SK-N-SH (cell line): ENCODE measurements around the gene C14orf119. TPM values are rescaled to one million over a fixed set of nuclear protein-coding genes. Genes with fewer than 3 reads are reported as not detected.

Experiments used
- CTCF ChIA-PET: fragments of 300-600, 350-600 bp; formaldehyde crosslinking; extraction: SDS; loops from one replicate; lab custom pipeline; 2021; lab: Yijun Ruan, JAX
- POLR2A ChIA-PET: fragments of 350-600 bp; sonication (Branson Sonifier 250); formaldehyde crosslinking; extraction: SDS; loops from one replicate; lab custom pipeline; 2020; ENCODE audit warnings: antibody characterized with exemption, inconsistent platforms; lab: Yijun Ruan, JAX
- DNase-seq: peaks from one replicate; pipeline ENCODE4 v3.0.0; 2012
- H2AFZ ChIP-seq: fragments of 200-600 bp; sonication (generic); 2 replicates; pipeline ENCODE4 v1.8.1; 2016; ENCODE audit warnings: antibody characterized with exemption, mild to moderate bottlenecking, low read depth
- H3F3A ChIP-seq: fragments of 200-600 bp; sonication (generic); replicated peaks from 2 replicates; pipeline ENCODE3; 2016; ENCODE audit warnings: antibody characterized with exemption, mild to moderate bottlenecking; ENCODE audit not compliant: insufficient read depth
- H3K27ac ChIP-seq, 2 experiments: fragments of 200-500 bp in 1 of 2; fragments of 200-600 bp in 1 of 2; sonication (Bioruptor generic) in 1 of 2; sonication (generic), shearing (Covaris generic) in 1 of 2; 2 replicates each; pipeline versions ENCODE4 v1.5.1 to v1.6.1; 2014 to 2016; ENCODE audit warnings: low read depth in 2 of 2, inconsistent platforms in 1 of 2, low read length in 1 of 2, mild to moderate bottlenecking in 1 of 2, mixed read lengths in 1 of 2
- H3K27me3 ChIP-seq: fragments of 200-600 bp; sonication (generic), shearing (Covaris generic); 2 replicates; pipeline ENCODE4 v1.6.1; 2016; ENCODE audit warnings: mixed run types; ENCODE audit not compliant: insufficient read depth
- H3K36me3 ChIP-seq, 2 experiments: fragments of 200-500 bp in 1 of 2; fragments of 200-600 bp in 1 of 2; sonication (Bioruptor generic) in 1 of 2; sonication (generic) in 1 of 2; replicated peaks in 1 of 2; 2 replicates each; pipeline versions ENCODE3 to v1.5.1; 2014 to 2016; ENCODE audit warnings: low read length in 1 of 2, mild to moderate bottlenecking in 1 of 2; ENCODE audit not compliant: insufficient read depth in 2 of 2, control insufficient read depth in 1 of 2
- H3K4me1 ChIP-seq, 2 experiments: fragments of 200-500 bp in 1 of 2; fragments of 200-600 bp in 1 of 2; sonication (Bioruptor generic) in 1 of 2; sonication (generic), shearing (Covaris generic) in 1 of 2; 2 replicates each; pipeline versions ENCODE4 v1.5.1 to v1.6.1; 2014 to 2016; ENCODE audit warnings: low read depth in 1 of 2, low read length in 1 of 2, mixed run types in 1 of 2; ENCODE audit not compliant: insufficient read depth in 2 of 2, control insufficient read depth in 1 of 2
- H3K4me2 ChIP-seq: fragments of 200-600 bp; sonication (generic), shearing (Covaris generic); 2 replicates; pipeline ENCODE4 v1.6.1; 2017; ENCODE audit warnings: mixed run types
- H3K4me3 ChIP-seq, 2 experiments: fragments of 200-500 bp in 1 of 2; fragments of 200-600 bp in 1 of 2; sonication (Bioruptor generic) in 1 of 2; sonication (generic), shearing (Covaris generic) in 1 of 2; 2 replicates each; pipeline versions ENCODE4 v1.5.1 to v1.8.1; 2014 to 2016; ENCODE audit warnings: low read depth in 2 of 2, inconsistent platforms in 1 of 2, low read length in 1 of 2, mild to moderate bottlenecking in 1 of 2, mixed read lengths in 1 of 2, moderate library complexity in 1 of 2
- H3K79me2 ChIP-seq: fragments of 200-600 bp; sonication (generic); 2 replicates; pipeline ENCODE4 v1.8.1; 2017; ENCODE audit warnings: mild to moderate bottlenecking; ENCODE audit not compliant: insufficient read depth
- H3K9ac ChIP-seq: fragments of 200-600 bp; sonication (generic); 2 replicates; pipeline ENCODE4 v1.6.1; 2017; ENCODE audit warnings: mixed run types
- H3K9me2 ChIP-seq: fragments of 200-600 bp; sonication (generic); 2 replicates; pipeline ENCODE4 v1.6.1; 2017; ENCODE audit warnings: mixed run types
- H3K9me3 ChIP-seq: fragments of 200-600 bp; sonication (generic); 2 replicates; pipeline ENCODE4 v1.6.1; 2017; ENCODE audit warnings: mixed run types, mild to moderate bottlenecking, moderate library complexity
- H4K20me1 ChIP-seq: fragments of 200-600 bp; sonication (generic); 2 replicates; pipeline ENCODE4 v1.6.1; 2017; ENCODE audit warnings: mild to moderate bottlenecking, mixed run types; ENCODE audit not compliant: insufficient read depth
- CHD2 ChIP-seq: fragments of 150-350 bp; IDR thresholded peaks from 2 replicates; pipeline ENCODE4 v1.6.1; 2018; ENCODE audit warnings: low read length; ENCODE audit not compliant: partially characterized antibody
- EP300 ChIP-seq, 2 experiments: IDR thresholded peaks; 2 replicates each; pipeline versions ENCODE4 v1.4.0 to v1.6.1; 2012; ENCODE audit warnings: borderline replicate concordance in 1 of 2, low read depth in 1 of 2, low read length in 1 of 2
- FOXM1 ChIP-seq: IDR thresholded peaks from 2 replicates; pipeline ENCODE4 v1.4.0; 2012; ENCODE audit warnings: low read depth, mild to moderate bottlenecking
- MXI1 ChIP-seq: IDR thresholded peaks from 2 replicates; pipeline ENCODE4 v1.6.1; 2012; ENCODE audit warnings: mild to moderate bottlenecking, low read depth, low read length, improper control_type of control experiment
- RAD21 ChIP-seq: IDR thresholded peaks from 2 replicates; pipeline ENCODE4 v1.6.1; 2012; ENCODE audit warnings: mild to moderate bottlenecking, low read length
- REST ChIP-seq: IDR thresholded peaks from 2 replicates; pipeline ENCODE4 v1.6.1; 2012; ENCODE audit warnings: mild to moderate bottlenecking, low read depth, low read length, moderate library complexity
- RFX5 ChIP-seq: IDR thresholded peaks from 2 replicates; pipeline ENCODE4 v1.6.1; 2012; ENCODE audit warnings: mild to moderate bottlenecking, improper control_type of control experiment, low read length
- RXRA ChIP-seq: IDR thresholded peaks from 2 replicates; pipeline ENCODE4 v1.4.0; 2012; ENCODE audit warnings: low read depth, mild to moderate bottlenecking, borderline replicate concordance
- SIN3A ChIP-seq: IDR thresholded peaks from 2 replicates; pipeline ENCODE4 v1.6.1; 2012; ENCODE audit warnings: low read depth, mild to moderate bottlenecking, low read length, moderate library complexity, borderline replicate concordance
- TAF1 ChIP-seq: IDR thresholded peaks from 2 replicates; pipeline ENCODE4 v1.6.1; 2012; ENCODE audit warnings: low read depth, mild to moderate bottlenecking, low read length, moderate library complexity, borderline replicate concordance
- WGBS: methylation state at CpG from one replicate; pipeline ENCODE4 v1.1.6; 2017; ENCODE audit warnings: low lambda C conversion rate; 5-methylcytosine and 5-hydroxymethylcytosine counted together
- polyA plus RNA-seq, 3 experiments: library from polyadenylated mRNA; depleted of rRNA; stranded (reverse); fragments of >200 nt; gene quantifications; 2 replicates each; pipeline ENCODE4 v1.2.3, GENCODE V29; 2012
- TF ChIP-seq, protein P1 (sequence below): IDR thresholded peaks from 2 replicates; pipeline ENCODE4 v1.4.0; 2012; ENCODE audit warnings: low read depth
- TF ChIP-seq, protein P2 (sequence below): fragments of 150-350 bp; IDR thresholded peaks from 2 replicates; pipeline ENCODE4 v1.6.1; 2016; ENCODE audit warnings: mild to moderate bottlenecking, low read depth, low read length

The C14orf119 gene
- polyA plus RNA-seq, 1 of the 3 experiments (the other 2 are of a cell fraction): 55.2 TPM

DNA sequence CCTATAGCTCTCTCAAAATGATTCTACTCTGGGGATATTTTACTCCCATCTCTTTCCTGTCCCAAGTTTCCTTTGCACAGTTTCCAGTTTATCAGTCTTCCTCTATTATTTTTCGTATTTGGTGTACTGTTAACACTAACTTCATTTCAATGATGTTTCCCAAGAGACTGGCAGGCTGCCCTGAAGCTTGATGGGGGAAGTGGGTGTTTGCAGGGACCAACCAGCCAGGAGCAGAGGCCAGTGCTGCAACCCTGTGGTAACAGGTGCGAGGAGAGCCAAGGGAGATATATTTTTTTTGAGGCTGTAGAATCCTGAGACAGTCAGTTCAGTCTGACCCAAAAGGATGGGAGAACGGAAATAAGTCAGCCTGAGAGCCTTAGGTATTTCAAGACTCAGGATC is 35.6 kb downstream of the C14orf119 start:
- Histone ChIP-seq H4K20me1 (no peaks in the 10 kb centered on the region), H3K4me1 (no peaks in the 10 kb centered on the region), H3K4me3 (no peak overlapping the region), H3K36me3 (no peaks in the 10 kb centered on the region), H3K27me3 (peaks cover 6% of the 10 kb centered on the region; the same call in 1 of the 2 replicates), H3K27ac (no peak overlapping the region), H3K79me2 (no peaks in the 10 kb centered on the region), H3K9ac (no peak overlapping the region), H2AFZ (no peak overlapping the region), H3K9me3 (no peaks in the 10 kb centered on the region), H3K4me2 (no peak overlapping the region), H3K9me2 (no peaks in the 10 kb centered on the region), H3F3A (no peaks in the 10 kb centered on the region)
- TF ChIP-seq MXI1 (no peak), EP300 (IDR thresholded peaks at IDR 0.05; ENCODE audit: borderline replicate concordance in 1 of 2, low read depth in 1 of 2, low read length in 1 of 2) (no peak), TAF1 (no peak)
- TF ChIP-seq, protein P1, sequence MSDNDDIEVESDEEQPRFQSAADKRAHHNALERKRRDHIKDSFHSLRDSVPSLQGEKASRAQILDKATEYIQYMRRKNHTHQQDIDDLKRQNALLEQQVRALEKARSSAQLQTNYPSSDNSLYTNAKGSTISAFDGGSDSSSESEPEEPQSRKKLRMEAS: no peak
- ChIA-PET POLR2A (no interaction called here), CTCF (interaction anchor here (1.9 to 2.7 kb wide), 2 partner anchors 10 to 56 kb away, joined by 10 to 26 read pairs; no protein-coding TSS in a partner anchor)
- 20% methylated on average over 3 of the region's 3 CpGs for whole genome bisulfite sequencing
- no peak for DNase-seq

DNA sequence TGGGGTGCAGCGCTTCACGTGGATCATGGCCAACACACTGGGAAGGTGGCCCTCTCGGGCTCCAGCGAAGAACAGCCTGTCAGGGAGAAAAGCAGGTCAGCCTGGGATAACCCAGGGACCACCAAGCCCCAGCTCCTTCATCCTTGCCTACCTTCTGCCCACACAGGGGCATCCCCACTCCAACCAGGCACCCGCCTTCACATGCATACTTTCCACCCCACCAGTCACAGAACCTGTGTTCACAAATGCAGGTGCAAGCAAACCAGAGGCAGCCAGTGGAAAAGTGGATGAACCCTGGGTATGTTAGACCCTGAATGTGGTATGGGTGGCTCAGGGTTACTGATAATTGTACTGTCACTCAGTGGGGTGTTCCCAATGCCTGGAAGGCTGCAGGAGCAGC is 36.2 kb downstream of the C14orf119 start:
- TF ChIP-seq REST (no peak), RXRA (no peak), FOXM1 (no peak), CHD2 (no peak), RFX5 (no peak), SIN3A (no peak), MXI1 (no peak), RAD21 (no peak)
- TF ChIP-seq, protein P2, sequence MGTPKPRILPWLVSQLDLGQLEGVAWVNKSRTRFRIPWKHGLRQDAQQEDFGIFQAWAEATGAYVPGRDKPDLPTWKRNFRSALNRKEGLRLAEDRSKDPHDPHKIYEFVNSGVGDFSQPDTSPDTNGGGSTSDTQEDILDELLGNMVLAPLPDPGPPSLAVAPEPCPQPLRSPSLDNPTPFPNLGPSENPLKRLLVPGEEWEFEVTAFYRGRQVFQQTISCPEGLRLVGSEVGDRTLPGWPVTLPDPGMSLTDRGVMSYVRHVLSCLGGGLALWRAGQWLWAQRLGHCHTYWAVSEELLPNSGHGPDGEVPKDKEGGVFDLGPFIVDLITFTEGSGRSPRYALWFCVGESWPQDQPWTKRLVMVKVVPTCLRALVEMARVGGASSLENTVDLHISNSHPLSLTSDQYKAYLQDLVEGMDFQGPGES: no peak
- Histone ChIP-seq H3K27ac (no peak overlapping the region), H3K9me3 (no peaks in the 10 kb centered on the region), H3K9ac (no peak overlapping the region), H3K4me3 (no peak overlapping the region), H3K79me2 (no peaks in the 10 kb centered on the region), H3K9me2 (no peaks in the 10 kb centered on the region), H3F3A (no peaks in the 10 kb centered on the region), H3K36me3 (no peaks in the 10 kb centered on the region), H3K4me1 (no peaks in the 10 kb centered on the region), H3K27me3 (peaks cover 6% of the 10 kb centered on the region; the same call in 1 of the 2 replicates), H4K20me1 (no peaks in the 10 kb centered on the region), H2AFZ (no peak overlapping the region), H3K4me2 (no peak overlapping the region)
- DNase-seq: no peak
- WGBS: 38% methylated on average over 4 of the region's 5 CpGs
- ChIA-PET CTCF (interaction anchor here (1.7 to 1.9 kb wide), 2 partner anchors 10 to 55 kb away, joined by 9 to 10 read pairs; no protein-coding TSS in a partner anchor), POLR2A (no interaction called here)
